GM19324 (cell line): Measurements from ENCODE around the gene TDG.
"Not testable (repeated sequence)": the region's sequence is repeated elsewhere in the genome, so short reads cannot be mapped to it uniquely, and the experiment has no call there.

Source experiments
- ATAC-seq: cut with Tn5 transposase; IDR thresholded peaks from one replicate; pipeline ENCODE4 v1.9.1; 2021; ENCODE audit warnings: mild to moderate bottlenecking, moderate library complexity; ENCODE audit not compliant: unreplicated experiment, low FRiP score

TDG gene

GRCh38 chr12:104011253-104011652 lies 45.6 kb downstream of the TDG start:
- ATAC-seq: no peak

GRCh38 chr12:104012331-104012730 lies 46.7 kb downstream of the TDG start:
- ATAC-seq: no peak

- ATAC-seq: not testable (repeated sequence)
Observed at GRCh38 chr12:104021862-104022261, 56.2 kb downstream of the TDG start.

- ATAC-seq: no peak
Observed at GRCh38 chr12:104022786-104023185, 57.1 kb downstream of the TDG start.

GRCh38 chr12:104023710-104024109 lies 58.0 kb downstream of the TDG start:
- no peak for ATAC-seq

- no peak for ATAC-seq
Observed at GRCh38 chr12:104024348-104024747, 58.7 kb downstream of the TDG start.

- ATAC-seq: no peak
Observed at GRCh38 chr12:104025771-104026170, 60.1 kb downstream of the TDG start.

GRCh38 chr12:104026841-104027599 lies 61.3 kb downstream of the TDG start:
- ATAC-seq: no peak

GRCh38 chr12:104030596-104030995 lies 64.9 kb downstream of the TDG start:
- not testable (repeated sequence) for ATAC-seq

- not testable (repeated sequence) for ATAC-seq
Observed at GRCh38 chr12:104036143-104036542, 70.5 kb downstream of the TDG start.
